ENCODE measurements around the gene ST6GAL1.
A peak's percentile ranks its signal among the peaks of the same experiment; 100 is the strongest.

ST6GAL1 gene

DNA sequence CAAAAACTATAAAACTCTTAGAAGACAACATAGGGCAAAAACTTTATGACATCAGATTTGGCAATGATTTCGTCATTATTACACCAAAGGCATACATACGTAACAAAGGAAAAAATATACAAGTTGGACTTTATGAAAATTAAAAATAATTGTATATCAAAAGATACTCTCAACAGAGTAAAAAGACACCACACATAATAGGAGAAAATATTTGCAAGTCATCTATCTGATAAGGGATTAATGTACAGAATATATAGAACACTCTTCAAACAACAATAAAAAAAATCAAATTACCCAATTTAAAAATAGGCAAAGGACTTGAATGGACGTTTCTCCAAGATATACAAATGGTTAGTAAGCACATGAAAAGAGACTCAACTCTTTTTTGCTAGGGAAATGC lies 131.4 kb downstream of the ST6GAL1 start:
- no peak for DNase-seq
- Histone ChIP-seq H3K4me3 (ENCODE audit: low read depth, low read length) (no peak overlapping the region), H3K27ac (no peak overlapping the region), H3K36me3 (peaks cover 22% of the 10 kb centered on the region), H3K9me3 (ENCODE audit: severe bottlenecking) (peaks cover 9% of the 10 kb centered on the region), H3K27me3 (ENCODE audit: insufficient read depth, low read depth, severe bottlenecking) (no peaks in the 10 kb centered on the region)
- TF ChIP-seq CTCF (IDR thresholded peaks at IDR 0.05; ENCODE audit: low read depth, low read length): no peak

GRCh38 chr3:187062526-187063177 lies 132.3 kb downstream of the ST6GAL1 start:
- Histone ChIP-seq H3K4me3 (ENCODE audit: low read depth, low read length) (no peak overlapping the region), H3K27me3 (ENCODE audit: insufficient read depth, low read depth, severe bottlenecking) (no peaks in the 10 kb centered on the region), H3K27ac (peak overlapping the region; percentile 76), H3K9me3 (ENCODE audit: severe bottlenecking) (peaks cover 6% of the 10 kb centered on the region), H3K36me3 (peaks cover 18% of the 10 kb centered on the region)
- no peak for DNase-seq
- TF ChIP-seq CTCF (IDR thresholded peaks at IDR 0.05; ENCODE audit: low read depth, low read length): no peak

DNA sequence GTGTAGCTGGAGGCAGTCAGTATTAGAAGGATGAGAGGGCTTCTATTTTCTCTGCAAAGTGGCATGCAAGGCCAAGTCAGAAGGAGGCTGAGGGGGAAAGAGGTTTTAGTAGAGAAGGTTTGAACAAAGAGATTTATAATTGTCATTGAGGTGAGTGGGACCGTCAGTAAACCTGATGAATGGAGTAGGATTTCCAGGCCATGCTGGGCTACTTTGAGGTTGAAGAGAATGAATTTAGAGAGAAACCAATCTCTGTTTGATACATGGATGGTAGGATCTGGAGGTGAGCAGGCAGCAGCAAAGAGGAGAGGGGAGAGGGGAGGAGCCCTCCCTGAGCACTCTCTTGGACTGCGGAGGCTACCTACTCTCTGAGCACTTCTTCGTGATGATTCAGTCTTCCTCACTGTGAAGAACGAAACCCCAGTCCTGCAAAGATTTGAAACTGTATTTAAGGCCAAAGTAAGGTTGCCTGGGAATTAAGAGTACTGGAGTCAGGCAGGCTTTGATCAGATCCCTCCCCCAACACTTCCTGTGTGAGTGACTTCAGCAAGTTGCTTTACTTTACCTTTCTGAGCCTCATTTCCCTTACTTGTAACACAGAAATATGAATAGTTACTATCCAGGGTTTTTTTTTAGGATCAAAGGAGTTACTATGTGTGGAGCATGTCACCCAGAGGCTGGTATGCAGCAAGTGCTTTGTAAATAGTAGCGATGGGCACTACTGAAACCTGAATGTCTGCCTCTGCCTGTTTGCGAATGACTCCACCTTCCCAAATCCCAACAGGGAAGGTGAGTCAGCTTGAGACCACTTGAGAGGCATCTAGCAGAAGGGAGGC lies 133.2 kb downstream of the ST6GAL1 start:
- peak; percentile 19 for DNase-seq
- peaks cover 10% of the 10 kb centered on the region for H3K36me3 ChIP-seq
- no peak overlapping the region for H3K4me3 ChIP-seq (ENCODE audit: low read depth, low read length)
- no peak for TF ChIP-seq CTCF (IDR thresholded peaks at IDR 0.05; ENCODE audit: low read depth, low read length)
- H3K27ac ChIP-seq: peak overlapping the region; percentile 76
- H3K27me3 ChIP-seq (ENCODE audit: insufficient read depth, low read depth, severe bottlenecking): no peaks in the 10 kb centered on the region
- H3K9me3 ChIP-seq (ENCODE audit: severe bottlenecking): no peaks in the 10 kb centered on the region

- Histone ChIP-seq H3K4me3 (ENCODE audit: low read depth, low read length) (peak overlapping the region; percentile 15), H3K27me3 (ENCODE audit: insufficient read depth, low read depth, severe bottlenecking) (no peaks in the 10 kb centered on the region), H3K9me3 (ENCODE audit: severe bottlenecking) (no peaks in the 10 kb centered on the region), H3K27ac (peak overlapping the region; percentile 76), H3K36me3 (peaks cover 6% of the 10 kb centered on the region; the same call in 1 of the 2 replicates)
- TF ChIP-seq CTCF (IDR thresholded peaks at IDR 0.05; ENCODE audit: low read depth, low read length): no peak
- peak; percentile 38 for DNase-seq
Observed at GRCh38 chr3:187064210-187065115, 134.1 kb downstream of the ST6GAL1 start.

DNA sequence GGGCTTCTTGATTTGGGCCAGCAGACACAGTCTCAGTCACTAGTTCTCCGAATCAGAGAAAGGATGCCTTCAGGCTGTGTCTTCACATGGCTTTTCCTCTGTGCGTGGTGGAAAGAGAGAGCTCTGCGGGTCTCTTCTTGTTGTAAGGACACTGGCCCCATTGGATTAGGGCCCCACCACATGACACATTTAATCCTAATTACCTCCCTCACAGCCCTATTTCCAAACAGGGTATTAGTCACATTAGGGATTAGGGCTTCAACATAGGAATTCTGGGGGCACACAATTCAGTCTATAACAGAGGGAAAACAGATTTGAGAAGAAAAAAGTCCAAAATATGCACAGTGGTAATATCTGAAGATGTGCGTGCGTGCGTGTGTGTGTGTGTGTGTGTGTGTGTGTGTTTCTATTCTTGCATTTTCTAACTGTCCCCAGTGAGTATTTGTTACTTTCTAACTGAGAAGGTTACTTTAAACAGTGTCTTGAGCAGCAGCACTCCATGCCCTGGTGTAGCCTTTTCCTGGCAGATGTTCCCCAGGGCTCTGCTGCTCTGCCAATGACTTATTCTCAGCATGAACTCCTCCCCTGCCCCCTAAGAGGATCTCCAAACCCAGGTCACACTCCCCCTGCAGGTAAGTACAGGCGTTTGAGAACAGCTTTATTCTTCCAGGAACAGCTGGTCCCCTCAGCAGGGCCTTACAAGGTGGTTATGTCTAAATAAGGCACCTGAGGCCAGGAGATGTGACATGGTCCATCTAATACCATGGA lies 136.1 kb downstream of the ST6GAL1 start:
- Histone ChIP-seq H3K27me3 (ENCODE audit: insufficient read depth, low read depth, severe bottlenecking) (no peaks in the 10 kb centered on the region), H3K27ac (peak overlapping the region; percentile 76), H3K4me3 (ENCODE audit: low read depth, low read length) (no peak overlapping the region; the same call in 1 of the 2 replicates), H3K36me3 (peaks cover 10% of the 10 kb centered on the region; the same call in 1 of the 2 replicates), H3K9me3 (ENCODE audit: severe bottlenecking) (no peaks in the 10 kb centered on the region)
- peak; percentile 67 for TF ChIP-seq CTCF (IDR thresholded peaks at IDR 0.05; ENCODE audit: low read depth, low read length)
- peak; percentile 94 for DNase-seq

All from WERI-Rb-1 (cell line).